Gastrocnemius medialis (tissue), 4 donors: ENCODE results near the gene MYH13.

ENCODE experiments used
- POLR2A ChIP-seq, 2 donors: fragments of 450-650 bp; IDR thresholded peaks; one replicate each; pipeline ENCODE4 v1.6.1; 2017; ENCODE audit warnings: antibody characterized with exemption in 2 of 2, mild to moderate bottlenecking in 2 of 2, moderate library complexity in 2 of 2
- TF ChIP-seq, protein P1 (sequence below), 5 experiments: fragments of 450-650 bp in 3 of 5; fragments of 200-600 bp in 2 of 5; sonication (generic) in 2 of 5; IDR thresholded peaks in 4 of 5; conservative IDR thresholded peaks in 1 of 5; 1 replicate in 4 of 5; 2 replicates in 1 of 5; pipeline ENCODE4 v1.5.1; 2016 to 2019; ENCODE audit warnings: antibody characterized with exemption in 5 of 5, mild to moderate bottlenecking in 3 of 5, moderate library complexity in 3 of 5

DNA sequence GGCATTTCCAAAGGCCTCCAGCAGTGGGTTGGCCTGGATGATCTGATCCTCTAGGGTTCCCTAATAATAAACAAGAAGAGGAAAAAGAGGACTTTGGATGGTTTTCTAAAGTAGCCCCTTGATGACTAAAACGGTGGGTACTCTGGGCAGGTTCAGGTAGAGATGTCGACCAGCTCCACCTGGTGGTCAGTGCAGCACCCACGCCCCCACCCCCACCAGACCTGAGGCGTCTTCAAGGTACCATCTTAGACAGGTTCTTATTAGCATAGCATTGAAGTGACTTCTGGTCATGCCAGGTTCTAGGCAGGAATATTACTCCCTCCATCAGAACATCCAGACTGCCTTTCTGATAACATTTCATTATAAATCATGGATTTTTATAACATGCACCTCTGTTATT, 15.0 kb downstream of the MYH13 start:
- TF ChIP-seq, protein P1, sequence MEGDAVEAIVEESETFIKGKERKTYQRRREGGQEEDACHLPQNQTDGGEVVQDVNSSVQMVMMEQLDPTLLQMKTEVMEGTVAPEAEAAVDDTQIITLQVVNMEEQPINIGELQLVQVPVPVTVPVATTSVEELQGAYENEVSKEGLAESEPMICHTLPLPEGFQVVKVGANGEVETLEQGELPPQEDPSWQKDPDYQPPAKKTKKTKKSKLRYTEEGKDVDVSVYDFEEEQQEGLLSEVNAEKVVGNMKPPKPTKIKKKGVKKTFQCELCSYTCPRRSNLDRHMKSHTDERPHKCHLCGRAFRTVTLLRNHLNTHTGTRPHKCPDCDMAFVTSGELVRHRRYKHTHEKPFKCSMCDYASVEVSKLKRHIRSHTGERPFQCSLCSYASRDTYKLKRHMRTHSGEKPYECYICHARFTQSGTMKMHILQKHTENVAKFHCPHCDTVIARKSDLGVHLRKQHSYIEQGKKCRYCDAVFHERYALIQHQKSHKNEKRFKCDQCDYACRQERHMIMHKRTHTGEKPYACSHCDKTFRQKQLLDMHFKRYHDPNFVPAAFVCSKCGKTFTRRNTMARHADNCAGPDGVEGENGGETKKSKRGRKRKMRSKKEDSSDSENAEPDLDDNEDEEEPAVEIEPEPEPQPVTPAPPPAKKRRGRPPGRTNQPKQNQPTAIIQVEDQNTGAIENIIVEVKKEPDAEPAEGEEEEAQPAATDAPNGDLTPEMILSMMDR (IDR thresholded peaks at IDR 0.05 in 4 of 5, conservative IDR thresholded peaks at IDR 0.05 in 1 of 5), result peak in 2 of 5 experiments; percentile 19 to 22
- no peak for TF ChIP-seq POLR2A (IDR thresholded peaks at IDR 0.05)
